Stomach (tissue), 9 donors: Measurements from ENCODE around the gene COX17. TPM values are rescaled to one million over a fixed set of nuclear protein-coding genes. Genes with fewer than 3 reads are reported as not detected.
A peak's percentile ranks its signal among the peaks of the same experiment; 100 is the strongest.

Experiments used
- DNase-seq, 2 donors: peaks; one replicate each; pipeline versions ENCODE4 v3.0.0 to v3.0.0-alpha.2; 2013 to 2019
- H3K27ac ChIP-seq, 5 donors: fragments of 200-600 bp in 4 of 5; sonication (generic) in 4 of 5; one replicate each; pipeline ENCODE4 v1.5.1; 2013 to 2019; ENCODE audit warnings: mild to moderate bottlenecking in 1 of 5, moderate library complexity in 1 of 5
- H3K27me3 ChIP-seq, 3 donors: fragments of 200-600 bp; sonication (generic); one replicate each; pipeline ENCODE4 v1.5.1; 2017 to 2019; ENCODE audit warnings: mixed run types in 1 of 3
- H3K36me3 ChIP-seq, 4 donors: fragments of 200-600 bp; sonication (generic); 1 replicate in 3 of 4; 2 replicates in 1 of 4; pipeline ENCODE4 v1.5.1; 2016 to 2019
- H3K4me1 ChIP-seq, 4 donors: fragments of 200-600 bp; sonication (generic); one replicate each; pipeline ENCODE4 v1.5.1; 2016 to 2019
- H3K4me3 ChIP-seq, 4 donors: fragments of 200-600 bp; sonication (generic) in 3 of 4; one replicate each; pipeline ENCODE4 v1.5.1; 2016 to 2019; ENCODE audit warnings: mild to moderate bottlenecking in 1 of 4
- H3K9me3 ChIP-seq, 4 donors: fragments of 200-600 bp; sonication (generic); one replicate each; pipeline ENCODE4 v1.5.1; 2016 to 2019
- EP300 ChIP-seq: sonication (generic); formaldehyde crosslinking; IDR thresholded peaks from one replicate; pipeline ENCODE4 v1.6.1; 2017; ENCODE audit warnings: antibody characterized with exemption
- POLR2A ChIP-seq, 4 donors: fragments of 450-650 bp; IDR thresholded peaks; one replicate each; pipeline ENCODE4 v1.6.1; 2016; ENCODE audit warnings: antibody characterized with exemption in 4 of 4, control low read depth in 2 of 4, mild to moderate bottlenecking in 1 of 4, moderate library complexity in 1 of 4
- POLR2AphosphoS5 ChIP-seq, 3 donors: sonication (generic); formaldehyde crosslinking; IDR thresholded peaks; one replicate each; pipeline ENCODE4 v1.6.1; 2016; ENCODE audit warnings: antibody characterized with exemption in 3 of 3
- WGBS, 5 donors: extraction: QIAGEN DNeasy Blood & Tissue Kit in 3 of 5; methylation state at CpG; one replicate each; pipeline versions ENCODE4 v1.1.5 to v1.1.7; 2013 to 2018; 5-methylcytosine and 5-hydroxymethylcytosine counted together
- intact Hi-C: fragments of 100-400 bp; cut with DNase I; formaldehyde crosslinking; loops from one replicate; pipeline ENCODE4 v1.15.1; 2023; ENCODE audit warnings: low total_unique reads
- polyA plus RNA-seq, 3 donors: library from polyadenylated mRNA; stranded (reverse); fragments of 200-250 nt; gene quantifications; one replicate each; pipeline ENCODE4 v1.2.3, GENCODE V29; 2013
- total RNA-seq, 5 donors: library from RNA; depleted of rRNA; stranded (reverse); fragments of >200 nt; gene quantifications; one replicate each; pipeline versions ENCODE4 v1.1.0 to v1.2.3, GENCODE V29; 2014 to 2016
- TF ChIP-seq, protein P1 (sequence below), 7 experiments: fragments of 450-650 bp in 4 of 7; fragments of 200-600 bp in 3 of 7; sonication (generic) in 3 of 7; IDR thresholded peaks; one replicate each; pipeline ENCODE4 v1.5.1; 2016 to 2019; ENCODE audit warnings: antibody characterized with exemption in 7 of 7, control low read depth in 2 of 7, mild to moderate bottlenecking in 1 of 7
- donor health status: healthy with polysubstance abuse.
- donor health status: Bipolar disorder and iron deficiency.
- donor health status: healthy.

The COX17 gene
- total and polyA plus RNA-seq, 8 donors = 28.6 to 184 (median 57.5) TPM

DNA sequence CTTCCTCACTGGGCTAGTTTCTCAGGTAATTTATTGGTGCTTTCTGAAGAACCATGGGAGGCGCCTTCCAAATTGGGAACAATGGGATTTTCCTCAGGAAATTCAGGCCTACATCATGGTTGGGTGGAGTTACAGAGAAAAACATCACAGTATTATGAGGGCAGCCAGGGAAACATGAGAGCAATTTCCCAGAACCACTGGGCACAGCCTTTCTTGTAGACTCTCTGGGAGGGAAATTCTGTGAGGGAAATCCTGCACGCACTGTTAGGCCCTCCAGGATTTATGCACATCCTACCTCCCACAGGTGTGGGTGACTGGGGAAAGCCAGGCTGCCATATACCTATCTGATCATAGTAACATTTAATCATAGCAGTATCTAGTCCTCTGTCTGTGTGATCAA lies 30.0 kb downstream of the COX17 start:
- Histone ChIP-seq H3K4me1 (peaks cover 0 to 36% (median 20%) of the 10 kb centered on the region in 4 donors), H3K4me3 (no peak overlapping the region), H3K36me3 (peaks cover 1 to 22% (median 4%) of the 10 kb centered on the region in 4 donors), H3K27me3 (no peaks in the 10 kb centered on the region), H3K27ac (peak overlapping the region; percentile 10 to 76 (median 63)), H3K9me3 (no peaks in the 10 kb centered on the region)
- 64 to 90% (median 77%) methylated on average over 2 of the region's 2 CpGs for WGBS, 5 donors
- intact Hi-C loops = no loop called here
- DNase-seq = peak in 1 of 2 donors; percentile 49
- TF ChIP-seq EP300 = no peak
- TF ChIP-seq POLR2AphosphoS5 (IDR thresholded peaks at IDR 0.05) = peak in 1 of 3 donors; percentile 5

DNA sequence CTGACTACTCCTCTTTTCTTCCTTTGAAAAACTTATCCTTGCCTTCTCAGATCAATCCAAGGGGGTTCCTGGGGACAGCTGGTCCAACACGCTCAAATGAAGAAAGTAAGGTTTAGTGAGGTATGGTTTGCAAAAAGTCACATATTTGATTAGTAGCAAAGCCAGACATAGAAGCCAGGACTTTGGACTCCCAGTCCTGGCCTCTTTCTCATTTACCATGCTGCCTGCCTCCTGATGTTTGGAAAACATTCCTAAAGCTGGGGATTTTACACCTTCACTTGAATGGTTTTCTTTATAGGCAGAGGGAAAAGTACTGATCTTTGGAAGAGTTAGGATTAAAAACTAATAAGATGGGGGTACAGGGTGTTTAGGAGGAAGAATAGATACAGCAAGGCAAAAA lies 31.4 kb downstream of the COX17 start:
- WGBS, 5 donors = 33 to 90% (median 48%) methylated on average over 1 of the region's 1 CpG
- H3K36me3 ChIP-seq = peaks cover 4 to 32% (median 13%) of the 10 kb centered on the region in 4 donors
- peaks cover 0 to 36% (median 20%) of the 10 kb centered on the region in 4 donors for H3K4me1 ChIP-seq
- no peaks in the 10 kb centered on the region for H3K27me3 ChIP-seq
- DNase-seq = peak in 1 of 2 donors; percentile 38
- H3K9me3 ChIP-seq = no peaks in the 10 kb centered on the region
- intact Hi-C loops = no loop called here
- peak overlapping the region in 2 of 5 donors; percentile 63 to 76 for H3K27ac ChIP-seq
- TF ChIP-seq POLR2A (IDR thresholded peaks at IDR 0.05) (no peak), EP300 (no peak), POLR2AphosphoS5 (IDR thresholded peaks at IDR 0.05) (no peak)
- TF ChIP-seq, protein P1, sequence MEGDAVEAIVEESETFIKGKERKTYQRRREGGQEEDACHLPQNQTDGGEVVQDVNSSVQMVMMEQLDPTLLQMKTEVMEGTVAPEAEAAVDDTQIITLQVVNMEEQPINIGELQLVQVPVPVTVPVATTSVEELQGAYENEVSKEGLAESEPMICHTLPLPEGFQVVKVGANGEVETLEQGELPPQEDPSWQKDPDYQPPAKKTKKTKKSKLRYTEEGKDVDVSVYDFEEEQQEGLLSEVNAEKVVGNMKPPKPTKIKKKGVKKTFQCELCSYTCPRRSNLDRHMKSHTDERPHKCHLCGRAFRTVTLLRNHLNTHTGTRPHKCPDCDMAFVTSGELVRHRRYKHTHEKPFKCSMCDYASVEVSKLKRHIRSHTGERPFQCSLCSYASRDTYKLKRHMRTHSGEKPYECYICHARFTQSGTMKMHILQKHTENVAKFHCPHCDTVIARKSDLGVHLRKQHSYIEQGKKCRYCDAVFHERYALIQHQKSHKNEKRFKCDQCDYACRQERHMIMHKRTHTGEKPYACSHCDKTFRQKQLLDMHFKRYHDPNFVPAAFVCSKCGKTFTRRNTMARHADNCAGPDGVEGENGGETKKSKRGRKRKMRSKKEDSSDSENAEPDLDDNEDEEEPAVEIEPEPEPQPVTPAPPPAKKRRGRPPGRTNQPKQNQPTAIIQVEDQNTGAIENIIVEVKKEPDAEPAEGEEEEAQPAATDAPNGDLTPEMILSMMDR (IDR thresholded peaks at IDR 0.05) = no peak
- H3K4me3 ChIP-seq = no peak overlapping the region

DNA sequence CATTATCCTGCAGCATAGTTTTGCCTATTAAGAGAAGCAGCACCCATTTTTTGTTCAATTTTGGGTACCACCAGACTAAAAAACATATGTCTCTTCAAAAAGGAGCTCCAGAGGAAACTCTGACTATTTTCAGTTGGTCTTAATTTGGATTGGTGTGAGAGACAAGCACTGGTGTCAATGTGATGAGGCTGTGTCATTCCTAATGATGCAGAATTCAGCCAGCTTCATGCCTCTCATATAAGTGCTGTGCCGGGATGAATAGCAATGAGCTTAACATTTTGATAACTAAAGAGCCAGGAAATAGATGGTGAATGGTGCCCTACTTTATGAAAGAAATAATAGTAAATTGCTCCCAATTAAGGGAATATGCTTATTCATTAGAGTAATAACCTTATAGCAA lies 32.7 kb downstream of the COX17 start:
- H3K4me1 ChIP-seq = peaks cover 0 to 27% (median 15%) of the 10 kb centered on the region in 4 donors
- intact Hi-C loops = no loop called here
- no peaks in the 10 kb centered on the region for H3K9me3 ChIP-seq
- no peak for TF ChIP-seq EP300
- 81 to 96% (median 92%) methylated on average over 1 of the region's 1 CpG for WGBS, 5 donors
- DNase-seq = no peak
- no peak overlapping the region for H3K27ac ChIP-seq
- H3K27me3 ChIP-seq = no peaks in the 10 kb centered on the region
- H3K36me3 ChIP-seq = peaks cover 4 to 32% (median 13%) of the 10 kb centered on the region in 4 donors
- no peak overlapping the region for H3K4me3 ChIP-seq

DNA sequence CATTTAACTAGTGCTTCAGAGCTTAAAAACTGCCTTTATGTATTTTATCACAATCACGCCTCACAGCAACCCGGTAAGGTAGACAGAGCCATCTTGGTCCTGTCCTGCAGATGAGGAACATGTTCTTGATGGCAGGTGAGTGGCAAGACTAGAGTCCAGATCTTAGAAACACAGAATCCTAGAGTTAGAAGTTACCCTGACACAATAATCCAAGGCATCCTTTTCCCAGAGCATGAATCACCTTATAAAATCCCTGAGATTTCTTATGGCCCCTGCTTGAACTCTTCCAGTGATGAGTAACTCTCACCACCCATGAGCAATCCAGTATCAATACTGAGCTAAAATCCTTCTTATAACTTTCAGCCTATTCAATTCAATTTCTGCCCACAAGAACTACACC lies 33.7 kb downstream of the COX17 start:
- Histone ChIP-seq H3K4me3 (no peak overlapping the region), H3K9me3 (no peaks in the 10 kb centered on the region), H3K4me1 (peaks cover 0 to 25% (median 11%) of the 10 kb centered on the region in 4 donors), H3K36me3 (peaks cover 4 to 32% (median 13%) of the 10 kb centered on the region in 4 donors), H3K27me3 (no peaks in the 10 kb centered on the region), H3K27ac (peak overlapping the region in 3 of 5 donors; percentile 3 to 41 (median 30))
- intact Hi-C loops = no loop called here
- 88 to 97% (median 96%) methylated on average over 2 of the region's 2 CpGs for WGBS, 5 donors
- TF ChIP-seq POLR2AphosphoS5 (IDR thresholded peaks at IDR 0.05) (no peak), EP300 (no peak), POLR2A (IDR thresholded peaks at IDR 0.05) (no peak)
- TF ChIP-seq, protein P1 (IDR thresholded peaks at IDR 0.05) = no peak
- DNase-seq = no peak

DNA sequence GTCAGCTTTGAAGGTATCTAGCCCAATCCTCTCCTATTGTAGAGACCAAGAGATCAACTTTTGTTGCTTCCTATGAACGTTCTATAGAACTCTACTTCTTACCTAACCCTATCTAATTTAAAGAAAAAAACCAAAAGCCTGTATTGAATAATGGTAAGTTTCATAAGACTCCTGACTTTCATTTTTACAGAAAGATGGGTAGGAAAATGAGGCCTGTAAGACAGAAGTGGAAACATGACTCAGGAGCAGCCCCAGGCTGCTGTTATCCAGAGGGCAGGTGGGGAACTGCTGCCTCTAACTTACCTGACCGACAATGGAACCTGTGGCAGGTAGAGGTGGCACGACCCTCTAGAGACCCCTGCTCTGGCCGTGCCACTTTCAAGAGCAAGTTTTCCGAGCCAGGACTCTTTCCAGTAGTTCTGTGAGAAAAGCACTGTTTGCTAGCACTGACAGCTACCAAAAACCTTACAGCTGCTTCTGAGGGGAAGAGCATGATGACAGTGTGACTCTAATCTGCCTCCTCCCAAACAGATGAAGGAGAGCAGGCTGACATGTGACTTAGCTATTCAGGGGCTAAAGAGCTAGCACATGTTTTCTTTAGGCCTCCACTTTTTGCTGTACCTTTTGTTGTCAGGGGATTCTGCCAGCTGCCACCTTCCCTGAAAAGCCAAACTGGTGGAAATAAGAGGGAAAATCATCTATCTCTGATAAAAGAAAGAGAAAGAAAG lies 34.3 kb downstream of the COX17 start:
- H3K27me3 ChIP-seq = no peaks in the 10 kb centered on the region
- TF ChIP-seq, protein P1 (IDR thresholded peaks at IDR 0.05) = no peak
- TF ChIP-seq POLR2A (IDR thresholded peaks at IDR 0.05) (no peak), POLR2AphosphoS5 (IDR thresholded peaks at IDR 0.05) (no peak), EP300 (no peak)
- peak in 1 of 2 donors; percentile 32 for DNase-seq
- peaks cover 0 to 25% (median 7%) of the 10 kb centered on the region in 4 donors for H3K4me1 ChIP-seq
- H3K4me3 ChIP-seq = no peak overlapping the region
- peak overlapping the region in 3 of 5 donors; percentile 30 to 61 (median 41) for H3K27ac ChIP-seq
- H3K36me3 ChIP-seq = peaks cover 4 to 32% (median 11%) of the 10 kb centered on the region in 4 donors
- intact Hi-C loops = no loop called here
- H3K9me3 ChIP-seq = no peaks in the 10 kb centered on the region
- 72 to 79% (median 76%) methylated on average over 5 of the region's 5 CpGs for WGBS, 5 donors
